Measurements from ENCODE around the gene PLXNC1. TPM values are rescaled to one million over a fixed set of nuclear protein-coding genes. Genes with fewer than 3 reads are reported as not detected.

Gene PLXNC1
- total and polyA plus RNA-seq, 2 of the 8 experiments (the other 6 are each of a cell fraction or from before 2014, with no cell fraction given), result 0.83 to 2.0 TPM

DNA sequence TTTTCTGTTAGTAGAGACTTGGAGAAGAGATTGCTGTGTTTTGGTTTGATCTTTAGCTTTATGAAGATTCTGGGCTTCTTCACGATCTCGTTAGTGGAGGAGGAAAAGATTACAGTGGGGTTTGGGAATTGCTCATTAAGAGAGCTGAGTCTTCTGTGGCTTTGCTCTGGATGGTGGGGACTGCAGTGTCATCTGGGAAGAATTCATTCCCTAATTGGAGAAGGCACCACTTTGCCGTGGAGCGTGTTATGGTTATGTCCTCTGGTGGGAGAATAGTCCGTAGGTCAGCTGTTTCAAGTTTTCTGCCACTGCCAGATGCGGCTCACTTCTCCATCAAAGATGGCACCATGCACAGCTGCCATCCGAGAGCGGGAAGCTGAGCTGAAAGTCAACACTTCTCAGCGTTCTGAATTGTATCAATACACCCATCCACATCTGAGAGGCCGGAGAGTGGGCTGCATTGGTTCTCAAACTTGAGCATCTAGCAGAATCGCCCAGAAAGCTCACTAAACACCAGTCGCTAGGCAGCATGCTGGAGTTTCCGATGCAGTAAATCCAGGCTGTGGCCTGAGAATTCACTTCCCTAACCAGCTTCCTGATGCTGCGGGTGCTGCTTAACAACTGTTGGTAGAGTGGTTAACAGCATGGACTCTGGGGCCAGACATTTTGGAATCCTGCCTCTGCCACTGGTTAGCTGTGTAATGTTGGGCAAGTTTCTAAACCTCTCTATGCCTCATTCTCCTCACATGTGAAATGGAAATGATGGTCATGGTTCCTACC is 117.8 kb downstream of the PLXNC1 start:
- no peaks in the 10 kb centered on the region for H3K79me1 ChIP-seq (ENCODE audit: low read depth, low read length)
- 0 out of 2 replicates have a peak overlapping the region, but pooled peaks have one; percentile 48 for H2BK15ac ChIP-seq (ENCODE audit: low read length)
- FAIRE-seq (no peak), DNase-seq (ENCODE audit: low read depth in 1 of 2, low spot score in 2 of 2) (no peak)
- H2AFZ ChIP-seq (ENCODE audit: low read length), result no peak overlapping the region
- no peak overlapping the region for H4K8ac ChIP-seq (ENCODE audit: extremely low read depth, insufficient read depth, low read length)
- no peak overlapping the region for H3K4me3 ChIP-seq (ENCODE audit: extremely low read depth in 1 of 4, insufficient read depth in 2 of 4, low read depth in 3 of 4, low read length in 4 of 4)
- no peak overlapping the region for H3K23ac ChIP-seq (ENCODE audit: insufficient read length)
- WGBS, 2 experiments (ENCODE audit: extremely low coverage in 1 of 2, insufficient coverage in 1 of 2, insufficient read length in 1 of 2, insufficient replicate concordance in 2 of 2, low coverage in 1 of 2, low lambda C conversion rate in 2 of 2, missing lambda C conversion rate in 1 of 2), result 95% methylated on average over 14 of the region's 14 CpGs; no CpG with 5 or more reads in 1 of the 2 experiments
- H2AK5ac ChIP-seq (ENCODE audit: low read depth, low read length), result peak overlapping the region; percentile 60; the same call in 1 of the 2 replicates
- H3K18ac ChIP-seq (ENCODE audit: extremely low read depth, low read length), result no peak overlapping the region
- H2BK5ac ChIP-seq (ENCODE audit: low read depth, low read length), result peak overlapping the region; percentile 14; the same call in 1 of the 2 replicates
- H3K9ac ChIP-seq (replicated peaks in 1 of 4; ENCODE audit: extremely low read depth in 1 of 4, low read depth in 3 of 4, low read length in 3 of 4), result no peak overlapping the region
- H3K56ac ChIP-seq (replicated peaks; ENCODE audit: insufficient read length, low read depth, low read length), result no peak overlapping the region
- no peaks in the 10 kb centered on the region for H3K79me2 ChIP-seq (ENCODE audit: control insufficient read depth in 1 of 2, insufficient read depth in 2 of 2, low read length in 2 of 2)
- H2BK120ac ChIP-seq (replicated peaks; ENCODE audit: low read depth, low read length), result peak overlapping the region; percentile 33
- H3K4me1 ChIP-seq (replicated peaks in 1 of 4; ENCODE audit: control insufficient read depth in 3 of 4, insufficient read depth in 4 of 4, low read length in 3 of 4), result peaks cover 15 to 31% (median 21%) of the 10 kb centered on the region in 4 experiments
- H3K9me3 ChIP-seq (ENCODE audit: insufficient read depth in 2 of 2, low read depth in 1 of 2, low read length in 1 of 2), result no peaks in the 10 kb centered on the region
- H3K27ac ChIP-seq (ENCODE audit: low read depth, low read length), result no peak overlapping the region
- peaks cover 0 to 3% (median 2%) of the 10 kb centered on the region in 4 experiments; a peak in 2 of 7 replicates for H3K27me3 ChIP-seq (replicated peaks in 1 of 4; ENCODE audit: control insufficient read depth in 3 of 4, extremely low read depth in 1 of 4, insufficient read depth in 3 of 4, low read length in 3 of 4)
- ChIA-PET CTCF (ENCODE audit: partially characterized antibody) (interaction anchor here (1.2 kb wide), 1 partner anchor 8 kb away, joined by 3 read pairs; no protein-coding TSS in a partner anchor), POLR2A (ENCODE audit: partially characterized antibody) (interaction anchor here (1.3 to 1.5 kb wide), 2 partner anchors 11 to 38 kb away, joined by 4 to 5 read pairs; no protein-coding TSS in a partner anchor)
- no peak overlapping the region for H3K4me2 ChIP-seq (ENCODE audit: insufficient read depth in 1 of 2, low read depth in 2 of 2, low read length in 2 of 2)
- no peak overlapping the region for H4K5ac ChIP-seq (ENCODE audit: insufficient read length, low read depth, low read length)
- H4K91ac ChIP-seq (replicated peaks; ENCODE audit: insufficient read length, low read length), result no peak overlapping the region
- no peaks in the 10 kb centered on the region for H3K36me3 ChIP-seq (ENCODE audit: control insufficient read depth in 2 of 4, insufficient read depth in 4 of 4, low read length in 3 of 4)
- H2BK12ac ChIP-seq (ENCODE audit: low read depth, low read length), result peak overlapping the region; percentile 56; the same call in 1 of the 2 replicates
- H3K23me2 ChIP-seq (ENCODE audit: low read depth, low read length), result no peaks in the 10 kb centered on the region; the same call in 1 of the 2 replicates
- no peak overlapping the region for H3K14ac ChIP-seq (ENCODE audit: insufficient read length)
- TF ChIP-seq CHD2 (IDR thresholded peaks at IDR 0.05; ENCODE audit: low read length), result no peak
- TF ChIP-seq, protein P1, sequence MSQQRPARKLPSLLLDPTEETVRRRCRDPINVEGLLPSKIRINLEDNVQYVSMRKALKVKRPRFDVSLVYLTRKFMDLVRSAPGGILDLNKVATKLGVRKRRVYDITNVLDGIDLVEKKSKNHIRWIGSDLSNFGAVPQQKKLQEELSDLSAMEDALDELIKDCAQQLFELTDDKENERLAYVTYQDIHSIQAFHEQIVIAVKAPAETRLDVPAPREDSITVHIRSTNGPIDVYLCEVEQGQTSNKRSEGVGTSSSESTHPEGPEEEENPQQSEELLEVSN (IDR thresholded peaks at IDR 0.05), result 0 out of 2 replicates have a peak, but pooled peaks have one; percentile 20
- H2BK20ac ChIP-seq (ENCODE audit: low read length), result peak overlapping the region; percentile 53; the same call in 1 of the 2 replicates
- H4K20me1 ChIP-seq (replicated peaks in 1 of 2; ENCODE audit: control insufficient read depth in 1 of 2, insufficient read depth in 2 of 2, low read length in 2 of 2), result no peaks in the 10 kb centered on the region
- H3K4ac ChIP-seq (replicated peaks; ENCODE audit: insufficient read length, low read depth, low read length), result no peak overlapping the region
